Liver (tissue), 9 donors: ENCODE results near the gene SMG6. TPM values are rescaled to one million over a fixed set of nuclear protein-coding genes. Genes with fewer than 3 reads are reported as not detected.

Source experiments
- DNase-seq: peaks from one replicate; pipeline ENCODE4 v3.0.0-alpha.2; 2017; ENCODE audit warnings: low spot score
- H3K27ac ChIP-seq, 2 donors: one replicate each; pipeline ENCODE4 v1.7.0; 2013; ENCODE audit warnings: inconsistent platforms in 2 of 2, low read length in 2 of 2, control low read depth in 1 of 2, low read depth in 1 of 2, mild to moderate bottlenecking in 1 of 2
- H3K27me3 ChIP-seq, 4 donors: one replicate each; pipeline versions ENCODE4 v1.6.1 to v1.7.0; 2013; ENCODE audit warnings: low read length in 3 of 4, inconsistent platforms in 1 of 4, mild to moderate bottlenecking in 1 of 4, moderate library complexity in 1 of 4; ENCODE audit not compliant: control insufficient read depth in 4 of 4, insufficient read depth in 4 of 4
- H3K36me3 ChIP-seq, 4 donors: one replicate each; pipeline versions ENCODE4 v1.6.1 to v1.7.0; 2013; ENCODE audit warnings: low read length in 3 of 4, mild to moderate bottlenecking in 3 of 4, low read depth in 1 of 4, moderate library complexity in 1 of 4; ENCODE audit not compliant: control insufficient read depth in 4 of 4, insufficient read depth in 3 of 4
- H3K4me1 ChIP-seq, 4 donors: one replicate each; pipeline versions ENCODE4 v1.6.1 to v1.7.0; 2013; ENCODE audit warnings: low read length in 3 of 4, mild to moderate bottlenecking in 3 of 4, moderate library complexity in 1 of 4; ENCODE audit not compliant: control insufficient read depth in 4 of 4, insufficient read depth in 4 of 4
- H3K4me3 ChIP-seq, 3 donors: one replicate each; pipeline versions ENCODE4 v1.6.1 to v1.7.0; 2013; ENCODE audit warnings: low read length in 3 of 3, control low read depth in 1 of 3, low read depth in 1 of 3, mild to moderate bottlenecking in 1 of 3
- H3K9ac ChIP-seq, 2 donors: one replicate each; pipeline ENCODE4 v1.7.0; 2013; ENCODE audit warnings: low read length in 2 of 2, mild to moderate bottlenecking in 2 of 2, moderate library complexity in 2 of 2, control low read depth in 1 of 2, low read depth in 1 of 2
- H3K9me3 ChIP-seq, 4 donors: one replicate each; pipeline versions ENCODE4 v1.6.1 to v1.7.0; 2013; ENCODE audit warnings: low read length in 3 of 4; ENCODE audit not compliant: control insufficient read depth in 4 of 4
- FOXA2 ChIP-seq: IDR thresholded peaks from 2 replicates; pipeline ENCODE4 v1.6.1; 2016; ENCODE audit warnings: antibody characterized with exemption
- GABPA ChIP-seq, 2 donors: IDR thresholded peaks in 1 of 2; conservative IDR thresholded peaks in 1 of 2; 2 replicates each; pipeline ENCODE4 v1.6.1; 2016; ENCODE audit warnings: antibody characterized with exemption in 2 of 2, mild to moderate bottlenecking in 1 of 2, moderate library complexity in 1 of 2
- HNF4A ChIP-seq, 2 donors: conservative IDR thresholded peaks; 2 replicates each; pipeline ENCODE4 v1.6.1; 2016; ENCODE audit warnings: antibody characterized with exemption in 2 of 2, mild to moderate bottlenecking in 2 of 2
- HNF4G ChIP-seq: IDR thresholded peaks from 2 replicates; pipeline ENCODE4 v1.6.1; 2016; ENCODE audit warnings: antibody characterized with exemption
- JUND ChIP-seq, 2 donors: IDR thresholded peaks; 2 replicates each; pipeline ENCODE4 v1.6.1; 2016; ENCODE audit warnings: antibody characterized with exemption in 2 of 2
- NR2F2 ChIP-seq: IDR thresholded peaks from 2 replicates; pipeline ENCODE4 v1.6.1; 2016; ENCODE audit warnings: antibody characterized with exemption
- RAD21 ChIP-seq, 2 donors: IDR thresholded peaks; 2 replicates each; pipeline ENCODE4 v1.6.1; 2016; ENCODE audit warnings: antibody characterized with exemption in 2 of 2, mild to moderate bottlenecking in 2 of 2
- WGBS: extraction: QIAGEN DNeasy Blood & Tissue Kit; methylation state at CpG from one replicate; pipeline ENCODE4 v1.1.7; 2013; 5-methylcytosine and 5-hydroxymethylcytosine counted together
- polyA plus RNA-seq, 2 donors: library from polyadenylated mRNA; stranded (reverse) in 1 of 2; unstranded in 1 of 2; fragments of 200-250 nt in 1 of 2; fragments of >200 nt in 1 of 2; fragmentation: Nextera tagmentation in 1 of 2; extraction: Ambion mirVana in 1 of 2; gene quantifications; one replicate each; pipeline versions ENCODE4 v1.2.1 to v1.2.3, GENCODE V29; 2013 to 2015
- total RNA-seq, 2 donors: library from RNA; depleted of rRNA; stranded (reverse); fragments of >200 nt; gene quantifications; one replicate each; pipeline ENCODE4 v1.2.3, GENCODE V29; 2014
- TF ChIP-seq, protein P1 (sequence below): IDR thresholded peaks from 2 replicates; pipeline ENCODE4 v1.6.1; 2016; ENCODE audit warnings: antibody characterized with exemption
- TF ChIP-seq, protein P2 (sequence below): fragments of 150-350 bp; IDR thresholded peaks from 2 replicates; pipeline ENCODE4 v1.5.1; 2017; ENCODE audit warnings: improper control_type of control experiment, low read depth, low read length; ENCODE audit not compliant: missing input control
- TF ChIP-seq, protein P3 (sequence below): IDR thresholded peaks from 2 replicates; pipeline ENCODE4 v1.6.1; 2016; ENCODE audit warnings: antibody characterized with exemption
- TF ChIP-seq, protein P4 (sequence below): IDR thresholded peaks from 2 replicates; pipeline ENCODE4 v1.6.1; 2016; ENCODE audit warnings: antibody characterized with exemption
- donor health status: healthy.
- donor health status: healthy.
- donor health status: healthy.
- donor health status: healthy.
- donor health status: healthy.

SMG6 gene
- total and polyA plus RNA-seq, 4 donors, result 4.9 to 12.0 (median 8.2) TPM

DNA sequence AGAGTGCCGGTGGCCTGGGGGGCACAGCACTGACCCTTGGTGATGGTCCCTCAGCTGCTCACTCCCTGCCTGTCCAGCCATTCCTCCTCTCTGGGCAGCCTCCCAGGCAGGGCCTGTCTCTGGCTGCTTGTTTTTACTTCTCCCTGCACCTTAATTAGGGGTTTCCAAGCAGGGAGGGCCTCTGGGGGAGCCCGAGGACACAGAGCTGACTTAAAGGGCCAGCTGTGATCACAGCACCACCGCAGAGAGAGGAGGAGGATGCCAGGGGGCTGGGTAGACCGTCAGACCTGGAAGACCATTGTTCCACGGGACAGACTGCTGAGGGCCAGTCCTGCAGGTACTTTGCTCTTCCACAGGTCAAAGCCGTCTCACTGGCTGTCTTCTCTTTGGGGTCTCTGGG, 274.8 kb downstream of the SMG6 start:
- Histone ChIP-seq H3K4me1 (peaks cover 2 to 46% (median 31%) of the 10 kb centered on the region in 4 donors), H3K9ac (no peak overlapping the region), H3K9me3 (no peaks in the 10 kb centered on the region), H3K27ac (no peak overlapping the region), H3K27me3 (no peaks in the 10 kb centered on the region), H3K4me3 (no peak overlapping the region), H3K36me3 (peaks cover 0 to 4% (median 0%) of the 10 kb centered on the region in 4 donors)
- WGBS, result 69% methylated on average over 6 of the region's 6 CpGs
- DNase-seq, result no peak
- TF ChIP-seq, protein P1, sequence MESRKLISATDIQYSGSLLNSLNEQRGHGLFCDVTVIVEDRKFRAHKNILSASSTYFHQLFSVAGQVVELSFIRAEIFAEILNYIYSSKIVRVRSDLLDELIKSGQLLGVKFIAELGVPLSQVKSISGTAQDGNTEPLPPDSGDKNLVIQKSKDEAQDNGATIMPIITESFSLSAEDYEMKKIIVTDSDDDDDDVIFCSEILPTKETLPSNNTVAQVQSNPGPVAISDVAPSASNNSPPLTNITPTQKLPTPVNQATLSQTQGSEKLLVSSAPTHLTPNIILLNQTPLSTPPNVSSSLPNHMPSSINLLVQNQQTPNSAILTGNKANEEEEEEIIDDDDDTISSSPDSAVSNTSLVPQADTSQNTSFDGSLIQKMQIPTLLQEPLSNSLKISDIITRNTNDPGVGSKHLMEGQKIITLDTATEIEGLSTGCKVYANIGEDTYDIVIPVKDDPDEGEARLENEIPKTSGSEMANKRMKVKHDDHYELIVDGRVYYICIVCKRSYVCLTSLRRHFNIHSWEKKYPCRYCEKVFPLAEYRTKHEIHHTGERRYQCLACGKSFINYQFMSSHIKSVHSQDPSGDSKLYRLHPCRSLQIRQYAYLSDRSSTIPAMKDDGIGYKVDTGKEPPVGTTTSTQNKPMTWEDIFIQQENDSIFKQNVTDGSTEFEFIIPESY, result no peak
- TF ChIP-seq GABPA (IDR thresholded peaks at IDR 0.05 in 1 of 2, conservative IDR thresholded peaks at IDR 0.05 in 1 of 2), result no peak

DNA sequence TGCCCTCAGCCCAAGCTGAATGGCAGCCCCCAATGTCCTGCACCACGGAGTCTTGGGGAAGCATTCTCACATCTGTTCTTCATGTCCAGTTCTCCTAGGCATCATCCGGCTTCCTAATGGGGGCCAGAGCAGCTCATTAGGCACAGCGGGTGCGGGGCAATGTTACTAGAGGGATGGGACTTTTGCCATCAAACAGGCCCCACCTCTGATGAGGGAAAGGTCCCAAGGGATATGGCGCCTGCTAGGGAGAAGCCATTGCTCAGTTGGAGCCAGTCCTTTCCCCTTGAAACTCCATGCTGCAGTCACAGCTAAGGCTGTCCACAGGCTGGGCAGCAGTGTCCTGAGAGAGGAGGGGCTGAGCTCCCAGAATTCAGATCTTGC, 275.4 kb downstream of the SMG6 start:
- H3K4me3 ChIP-seq, result no peak overlapping the region
- H3K9me3 ChIP-seq, result no peaks in the 10 kb centered on the region
- H3K27ac ChIP-seq, result no peak overlapping the region
- DNase-seq, result no peak
- TF ChIP-seq JUND (IDR thresholded peaks at IDR 0.05), result no peak
- no peak for TF ChIP-seq NR2F2
- no peak for TF ChIP-seq HNF4A (conservative IDR thresholded peaks at IDR 0.05)
- TF ChIP-seq, protein P2, sequence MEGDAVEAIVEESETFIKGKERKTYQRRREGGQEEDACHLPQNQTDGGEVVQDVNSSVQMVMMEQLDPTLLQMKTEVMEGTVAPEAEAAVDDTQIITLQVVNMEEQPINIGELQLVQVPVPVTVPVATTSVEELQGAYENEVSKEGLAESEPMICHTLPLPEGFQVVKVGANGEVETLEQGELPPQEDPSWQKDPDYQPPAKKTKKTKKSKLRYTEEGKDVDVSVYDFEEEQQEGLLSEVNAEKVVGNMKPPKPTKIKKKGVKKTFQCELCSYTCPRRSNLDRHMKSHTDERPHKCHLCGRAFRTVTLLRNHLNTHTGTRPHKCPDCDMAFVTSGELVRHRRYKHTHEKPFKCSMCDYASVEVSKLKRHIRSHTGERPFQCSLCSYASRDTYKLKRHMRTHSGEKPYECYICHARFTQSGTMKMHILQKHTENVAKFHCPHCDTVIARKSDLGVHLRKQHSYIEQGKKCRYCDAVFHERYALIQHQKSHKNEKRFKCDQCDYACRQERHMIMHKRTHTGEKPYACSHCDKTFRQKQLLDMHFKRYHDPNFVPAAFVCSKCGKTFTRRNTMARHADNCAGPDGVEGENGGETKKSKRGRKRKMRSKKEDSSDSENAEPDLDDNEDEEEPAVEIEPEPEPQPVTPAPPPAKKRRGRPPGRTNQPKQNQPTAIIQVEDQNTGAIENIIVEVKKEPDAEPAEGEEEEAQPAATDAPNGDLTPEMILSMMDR, result no peak
- TF ChIP-seq HNF4G, result no peak
- no peak for TF ChIP-seq FOXA2
- TF ChIP-seq, protein P3, sequence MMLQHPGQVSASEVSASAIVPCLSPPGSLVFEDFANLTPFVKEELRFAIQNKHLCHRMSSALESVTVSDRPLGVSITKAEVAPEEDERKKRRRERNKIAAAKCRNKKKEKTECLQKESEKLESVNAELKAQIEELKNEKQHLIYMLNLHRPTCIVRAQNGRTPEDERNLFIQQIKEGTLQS, result no peak
- no peak for TF ChIP-seq RAD21 (IDR thresholded peaks at IDR 0.05)
- TF ChIP-seq, protein P4, sequence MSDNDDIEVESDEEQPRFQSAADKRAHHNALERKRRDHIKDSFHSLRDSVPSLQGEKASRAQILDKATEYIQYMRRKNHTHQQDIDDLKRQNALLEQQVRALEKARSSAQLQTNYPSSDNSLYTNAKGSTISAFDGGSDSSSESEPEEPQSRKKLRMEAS, result no peak
- TF ChIP-seq, protein P1, result no peak
- TF ChIP-seq GABPA (IDR thresholded peaks at IDR 0.05 in 1 of 2, conservative IDR thresholded peaks at IDR 0.05 in 1 of 2), result no peak
- no peaks in the 10 kb centered on the region for H3K27me3 ChIP-seq
- H3K4me1 ChIP-seq, result peaks cover 2 to 50% (median 33%) of the 10 kb centered on the region in 4 donors
- no peaks in the 10 kb centered on the region for H3K36me3 ChIP-seq
- no peak overlapping the region for H3K9ac ChIP-seq
- WGBS, result 94% methylated on average over 5 of the region's 5 CpGs
